GM21447 (cell line): ENCODE measurements around the gene MFNG.
"Not testable (repeated sequence)": the region's sequence is repeated elsewhere in the genome, so short reads cannot be mapped to it uniquely, and the experiment has no call there.

Experiments
- ATAC-seq: cut with Tn5 transposase; IDR thresholded peaks from one replicate; pipeline ENCODE4 v1.9.1; 2021; ENCODE audit not compliant: unreplicated experiment

Gene MFNG, protein sequence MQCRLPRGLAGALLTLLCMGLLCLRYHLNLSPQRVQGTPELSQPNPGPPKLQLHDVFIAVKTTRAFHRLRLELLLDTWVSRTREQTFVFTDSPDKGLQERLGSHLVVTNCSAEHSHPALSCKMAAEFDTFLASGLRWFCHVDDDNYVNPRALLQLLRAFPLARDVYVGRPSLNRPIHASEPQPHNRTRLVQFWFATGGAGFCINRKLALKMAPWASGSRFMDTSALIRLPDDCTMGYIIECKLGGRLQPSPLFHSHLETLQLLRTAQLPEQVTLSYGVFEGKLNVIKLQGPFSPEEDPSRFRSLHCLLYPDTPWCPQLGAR

DNA sequence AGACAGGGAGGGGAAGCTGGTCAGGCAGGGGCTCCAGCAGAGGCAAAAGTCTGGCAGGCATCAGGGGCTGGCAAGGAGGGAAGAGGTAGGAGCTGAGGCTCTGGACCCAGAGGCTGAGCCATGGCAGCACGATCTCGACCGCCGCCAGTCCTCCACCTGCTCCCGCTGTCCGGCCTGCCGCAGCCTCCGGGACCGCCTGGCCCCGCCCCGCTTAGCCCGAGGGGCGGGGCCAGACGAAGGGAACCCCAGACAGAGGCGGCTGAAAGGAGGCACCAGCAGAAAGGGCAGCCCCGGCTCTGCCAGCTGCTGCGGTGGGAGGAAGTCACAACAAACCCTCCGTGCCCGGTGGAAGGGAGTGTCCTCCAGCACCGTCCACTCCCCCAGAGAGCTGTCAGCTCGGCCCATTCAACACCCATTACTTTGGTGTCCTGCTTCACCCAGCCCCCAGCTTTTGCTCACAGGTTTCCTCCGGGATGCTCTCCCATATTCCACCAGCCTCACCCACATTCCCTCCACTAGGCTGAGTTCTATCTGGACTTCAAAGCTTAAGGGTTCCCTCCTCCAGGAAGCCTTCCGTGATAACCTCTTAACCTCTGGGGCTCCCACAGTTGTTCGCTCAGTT lies at the start of gene MFNG:
MFNG (minus strand) TSS at position 161 of the 622 bp plus-strand sequence. CDS start 207 bp downstream, outside the sequence.
- peak; percentile 49 for ATAC-seq

DNA sequence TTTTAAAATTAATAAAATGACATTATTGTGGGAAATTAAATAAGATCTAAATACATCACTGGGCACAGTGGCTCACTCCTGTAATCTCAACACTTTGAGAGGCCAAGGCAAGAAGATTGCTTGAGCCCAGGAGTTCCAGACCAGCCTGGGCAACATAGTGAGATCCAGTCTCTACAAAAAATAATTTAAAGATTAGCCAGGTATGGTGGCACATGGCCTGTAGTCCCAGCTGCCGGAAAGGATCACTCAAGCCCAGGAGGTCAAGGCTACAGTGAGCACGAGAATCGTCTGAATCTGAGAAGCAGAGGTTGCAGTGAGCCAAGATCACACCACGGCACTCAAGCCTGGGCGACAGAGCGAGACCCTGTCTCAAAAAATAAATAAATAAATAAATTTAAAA lies 49.0 kb upstream of the MFNG start:
- no peak for ATAC-seq

DNA sequence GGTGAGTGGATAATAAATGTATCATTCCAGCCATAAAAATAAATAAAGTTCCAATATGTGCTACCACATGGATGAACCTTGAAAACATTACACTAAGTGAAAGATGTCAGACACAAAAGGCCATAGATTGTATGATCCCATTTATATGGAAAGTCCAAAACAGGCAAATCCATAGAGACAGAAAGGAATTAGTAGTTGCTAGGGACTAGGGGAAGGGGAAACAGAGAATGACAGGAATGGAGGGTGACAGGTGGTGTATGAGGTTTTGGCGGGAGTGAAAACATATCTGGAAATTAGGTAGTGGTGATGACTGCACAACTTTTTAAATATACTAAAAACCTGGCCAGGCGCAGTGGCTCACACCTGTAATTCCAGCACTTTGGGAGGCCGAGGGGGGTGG lies 48.3 kb upstream of the MFNG start:
- ATAC-seq: no peak

DNA sequence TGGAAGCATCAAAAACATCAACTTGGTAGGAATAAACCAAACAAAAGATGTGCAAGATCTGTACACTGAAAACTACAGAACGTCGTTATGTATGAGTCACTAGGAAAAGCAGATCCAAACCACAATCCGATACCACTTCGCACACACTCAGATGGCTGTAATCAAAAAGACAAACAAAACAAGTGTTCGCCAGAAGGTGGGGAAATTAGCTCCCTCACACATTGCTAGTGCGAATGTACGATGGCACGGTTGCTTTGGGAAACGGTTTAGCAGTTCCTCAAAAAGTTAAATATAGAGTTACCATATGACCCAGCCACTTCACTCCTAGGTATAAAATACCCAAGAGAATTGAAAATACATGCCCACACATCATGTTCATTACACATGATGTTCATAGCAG lies 47.8 kb upstream of the MFNG start:
- no peak for ATAC-seq

DNA sequence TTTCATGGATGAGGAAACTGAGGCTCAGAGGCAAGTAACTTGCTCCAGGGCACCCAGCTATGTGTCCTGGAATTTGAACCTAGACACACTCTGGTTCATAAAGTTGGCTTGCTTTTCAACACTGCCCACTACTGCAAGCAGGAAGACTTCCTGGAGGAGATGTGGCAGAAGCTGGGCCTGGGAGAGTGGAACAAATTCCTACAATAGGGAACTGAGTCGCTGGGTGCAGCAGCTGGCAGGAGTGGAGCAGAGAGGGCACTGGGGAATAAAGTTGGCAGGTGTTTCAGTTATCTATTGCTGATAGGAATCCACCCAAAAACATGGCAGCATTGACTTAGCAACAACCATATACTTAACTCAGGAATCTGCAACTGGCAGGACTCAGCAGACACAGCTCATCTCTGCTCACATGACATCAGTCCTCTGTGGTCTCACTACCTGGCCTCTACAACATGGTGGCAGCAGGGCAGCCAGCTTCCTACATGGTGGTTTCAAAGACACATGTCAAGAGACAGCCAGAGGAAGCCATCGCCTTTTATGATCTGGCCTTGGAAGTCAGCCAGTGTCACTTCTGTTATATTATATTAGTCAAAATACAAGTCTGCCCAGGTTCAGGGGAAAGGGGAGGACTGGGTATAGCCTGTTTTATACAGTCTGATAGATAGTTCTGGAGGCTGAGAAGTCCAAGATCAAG lies 43.6 kb upstream of the MFNG start:
- no peak for ATAC-seq

DNA sequence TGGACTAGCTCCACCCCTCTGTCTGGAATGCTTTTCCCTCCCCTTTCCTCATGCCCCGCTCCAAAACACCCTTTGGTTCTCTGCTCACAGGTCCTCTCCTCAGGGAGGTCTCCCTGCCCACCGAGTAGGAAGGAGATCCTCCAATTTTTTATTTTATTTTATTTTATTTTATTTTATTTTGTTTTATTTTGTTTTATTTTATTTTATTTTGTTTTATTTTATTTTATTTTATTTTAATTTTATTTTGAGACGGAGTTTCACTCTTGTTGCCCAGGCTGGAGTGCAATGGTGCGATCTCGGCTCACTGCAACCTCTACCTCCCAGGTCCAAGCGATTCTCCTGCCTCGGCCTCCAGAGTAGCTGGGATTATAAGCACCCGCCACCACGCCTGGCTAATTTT lies 41.8 kb upstream of the MFNG start:
- ATAC-seq: not testable (repeated sequence)

DNA sequence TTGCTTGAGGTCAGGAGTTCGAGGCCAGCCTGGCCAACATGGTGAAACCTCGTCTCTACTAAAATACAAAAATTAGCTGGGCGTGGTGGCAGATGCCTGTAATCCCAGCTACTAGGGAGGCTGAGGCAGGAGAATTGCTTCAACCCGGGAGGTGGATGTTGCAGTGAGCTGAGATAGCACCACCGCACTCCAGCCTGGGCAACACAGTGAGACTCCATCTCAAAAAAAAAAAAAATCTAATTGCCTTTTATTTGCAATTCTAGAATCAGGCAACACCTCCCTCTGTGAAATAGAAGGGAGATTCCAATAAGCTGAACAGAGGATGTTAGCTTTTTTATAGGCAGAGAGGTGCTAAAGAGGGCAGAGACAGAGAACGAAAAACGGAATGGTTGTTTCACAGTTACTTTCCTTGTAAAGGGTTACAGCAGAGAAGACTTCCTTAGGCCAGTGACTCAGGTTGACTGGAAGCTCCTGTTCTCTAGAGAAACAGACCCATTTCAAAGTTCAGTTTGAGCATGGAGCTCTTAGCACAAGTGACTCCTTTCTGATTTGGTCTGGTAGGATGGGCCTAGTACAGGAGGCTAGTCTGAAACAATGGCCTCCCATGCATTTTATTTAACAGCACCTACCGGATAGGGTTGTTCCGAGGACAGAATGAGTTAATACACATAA lies 41.0 kb upstream of the MFNG start:
- not testable (repeated sequence) for ATAC-seq

DNA sequence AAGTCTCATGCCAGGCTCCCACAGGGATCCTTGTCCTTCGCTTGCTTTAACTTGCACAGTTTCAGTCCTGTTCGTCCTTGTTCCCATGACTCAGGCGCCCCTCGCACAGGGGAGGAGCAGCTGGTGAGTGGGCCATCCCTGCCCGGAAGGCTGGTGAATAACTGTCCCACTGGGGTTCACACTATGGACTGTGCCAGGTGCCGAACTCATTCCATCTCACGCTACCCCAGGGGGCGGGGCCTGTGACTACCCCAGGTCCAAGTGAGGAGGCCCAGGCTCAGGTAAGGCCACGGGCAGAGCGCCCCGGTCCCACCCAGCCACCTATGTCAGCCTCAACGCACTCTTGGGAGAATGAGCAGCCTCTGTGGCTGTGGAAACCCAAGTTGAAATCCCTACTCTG lies 40.2 kb upstream of the MFNG start:
- ATAC-seq: no peak

DNA sequence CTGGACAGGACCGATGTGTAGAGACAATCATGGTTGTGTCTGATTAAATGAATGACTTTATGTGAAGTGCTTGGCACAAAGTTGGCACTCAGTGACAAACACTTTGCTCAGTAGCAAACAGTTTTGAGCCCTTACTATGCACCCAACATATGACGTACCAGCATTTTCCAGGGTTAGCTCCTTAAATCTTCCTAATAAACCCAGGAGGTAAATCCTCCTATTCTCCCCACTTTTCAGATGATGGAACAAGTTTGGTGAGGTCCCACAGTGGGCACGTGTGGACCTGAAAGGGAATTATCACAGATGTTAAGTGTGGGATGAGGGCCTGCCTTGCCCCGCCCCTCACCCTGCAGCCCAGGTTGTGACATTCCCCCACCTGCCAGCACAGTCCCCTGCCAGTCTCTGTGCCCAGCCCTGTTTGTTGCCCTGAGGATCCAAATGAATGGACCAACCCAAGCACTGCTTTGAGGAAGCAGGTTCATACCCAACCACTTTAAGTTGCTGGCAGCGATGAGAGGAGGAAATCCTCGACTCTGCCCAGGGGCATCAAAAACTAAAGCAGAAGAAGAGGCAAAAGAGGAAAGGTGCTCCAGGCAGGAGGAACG lies 39.7 kb upstream of the MFNG start:
- no peak for ATAC-seq

DNA sequence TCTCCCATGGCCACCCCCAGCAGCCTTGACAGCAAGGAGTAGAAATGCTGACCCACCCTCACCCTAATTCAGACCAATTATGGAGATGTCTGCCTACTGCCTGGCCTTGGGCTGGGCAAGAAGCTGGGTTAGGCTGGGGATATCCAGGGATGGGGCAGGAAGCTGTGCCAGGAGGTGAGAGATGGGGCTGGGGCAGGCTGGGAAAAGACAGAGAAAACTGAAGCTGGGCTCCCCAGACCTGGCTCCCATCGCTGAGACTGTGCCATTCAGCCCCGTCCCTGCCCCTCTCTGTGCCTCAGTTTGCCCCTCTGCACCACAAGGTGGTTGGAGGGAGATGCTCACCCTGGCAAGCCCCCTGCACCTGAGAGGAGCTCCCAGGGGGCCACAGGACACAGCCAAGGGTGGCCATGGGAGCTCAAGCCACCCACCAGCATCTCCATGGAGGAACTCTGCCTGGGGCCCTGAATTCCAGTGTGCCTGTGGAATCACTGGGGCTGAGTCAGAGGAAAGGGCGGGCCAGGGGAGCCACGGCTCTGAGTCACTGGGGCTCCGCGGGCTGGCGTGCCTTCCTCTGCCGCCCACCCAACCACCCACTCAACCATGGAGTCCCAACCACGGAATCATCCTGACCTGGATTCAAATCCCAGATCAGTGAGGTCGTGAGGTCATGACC lies 39.0 kb upstream of the MFNG start:
- no peak for ATAC-seq

DNA sequence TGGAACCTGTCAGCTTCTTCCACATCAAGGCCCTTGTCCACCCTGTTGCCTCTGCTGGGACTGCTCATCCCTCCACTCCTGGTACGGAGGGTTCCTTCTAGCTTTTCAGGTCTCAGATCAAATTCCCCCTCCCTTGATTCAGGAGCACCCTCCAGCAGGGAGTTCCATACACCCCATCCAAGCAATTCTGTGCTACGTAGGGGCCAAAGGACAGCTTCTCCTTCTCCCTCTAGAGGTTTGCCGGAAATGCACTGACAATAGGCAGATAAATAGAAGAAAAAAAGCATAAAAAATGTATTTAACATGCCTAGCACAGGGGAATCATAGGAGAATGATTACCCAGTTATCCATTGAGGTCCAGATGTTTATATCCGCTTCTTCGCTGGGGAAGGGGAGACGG lies 36.3 kb upstream of the MFNG start:
- no peak for ATAC-seq

DNA sequence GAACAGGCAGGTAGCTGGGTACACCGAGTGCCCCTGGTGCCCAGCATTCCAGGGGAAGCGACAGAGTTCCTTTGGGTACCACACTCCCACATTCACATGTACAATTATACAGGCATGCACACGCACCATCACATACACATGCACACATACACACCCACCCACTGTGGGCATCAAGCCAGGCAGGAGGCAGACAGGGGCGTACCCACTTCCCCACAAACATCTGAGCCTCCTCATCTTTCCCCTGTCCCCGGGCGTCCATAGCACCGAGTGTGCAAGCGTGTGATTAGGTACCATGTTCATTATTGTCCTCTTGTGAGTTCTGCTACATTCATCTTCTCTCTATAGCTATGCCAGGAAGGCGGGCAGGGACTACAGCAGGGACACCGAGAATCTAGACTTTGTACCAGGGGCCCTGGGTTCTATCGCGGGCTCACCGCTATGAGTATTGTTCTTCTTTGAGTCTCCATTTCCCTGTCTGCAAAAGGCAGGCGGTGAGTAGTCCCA lies 35.1 kb upstream of the MFNG start:
- no peak for ATAC-seq

DNA sequence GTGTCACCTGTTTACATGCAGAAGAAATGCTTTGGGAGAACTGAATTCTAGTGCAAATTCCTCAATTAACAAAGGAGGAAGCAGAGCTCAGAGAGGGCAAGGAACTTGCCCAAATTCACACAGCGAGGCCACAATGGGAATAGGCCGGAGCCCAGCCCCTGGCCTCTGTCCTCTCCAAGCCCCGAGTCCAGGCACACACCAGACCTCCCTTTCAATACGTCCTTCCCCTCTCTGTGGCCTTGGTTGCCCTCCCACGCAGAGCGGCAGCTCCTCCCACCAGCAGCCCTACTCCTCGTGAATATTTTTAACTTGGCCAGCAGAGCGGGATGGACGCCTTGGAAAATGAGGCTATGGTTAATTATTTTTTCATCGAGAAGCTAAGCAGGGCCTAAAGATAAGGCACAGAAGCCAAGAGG lies 34.6 kb upstream of the MFNG start:
- ATAC-seq: no peak

DNA sequence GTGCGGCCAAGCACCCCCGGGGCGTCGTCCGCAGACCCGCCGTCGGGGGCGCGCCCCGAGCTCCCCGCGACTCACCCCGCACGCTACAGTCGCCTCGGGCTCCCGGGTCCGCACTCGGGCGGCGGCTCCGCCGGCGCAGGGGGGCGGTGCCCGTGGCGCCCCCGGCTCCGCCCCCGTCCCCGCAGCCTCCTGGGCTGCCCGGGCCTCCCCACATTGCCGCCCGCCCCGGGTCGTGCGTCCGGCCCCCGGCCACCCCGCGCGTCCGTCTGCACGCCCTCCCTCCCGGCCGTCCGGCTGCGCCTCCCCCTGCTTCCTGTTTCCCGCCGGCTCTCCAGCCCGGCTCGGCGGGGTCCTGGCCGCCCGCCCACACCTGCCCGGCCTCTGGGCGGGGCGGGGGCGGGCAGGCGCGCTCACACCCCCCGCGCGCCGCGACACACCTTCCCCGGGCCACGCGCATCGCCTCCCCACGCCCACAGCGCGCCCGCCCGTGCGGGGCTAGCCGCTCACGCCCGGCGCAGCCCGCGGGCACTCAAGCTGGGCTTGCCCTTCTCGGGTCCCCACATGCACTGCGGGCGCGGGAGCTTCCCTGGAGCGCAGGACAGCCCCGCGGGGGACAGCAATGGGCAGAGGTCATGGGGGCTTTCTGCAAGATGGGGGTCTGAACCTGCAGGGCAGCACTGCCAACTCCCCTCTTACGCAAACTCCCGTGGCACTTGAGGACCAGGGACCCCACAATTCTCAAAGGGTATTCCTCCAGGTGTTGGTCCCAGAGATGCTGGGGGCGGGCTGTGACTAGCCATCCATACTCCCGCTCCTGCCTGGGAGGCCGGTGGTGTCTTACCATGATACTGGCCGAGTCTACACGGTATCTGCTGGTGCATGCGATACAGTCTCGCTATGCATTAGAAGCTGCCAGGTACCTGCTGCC lies 33.3 kb upstream of the MFNG start, which contains the start of gene CARD10:
CARD10 (minus strand) TSS at position 148 of the 928 bp plus-strand sequence. CDS start 215 bp downstream, outside the sequence.
- no peak for ATAC-seq

DNA sequence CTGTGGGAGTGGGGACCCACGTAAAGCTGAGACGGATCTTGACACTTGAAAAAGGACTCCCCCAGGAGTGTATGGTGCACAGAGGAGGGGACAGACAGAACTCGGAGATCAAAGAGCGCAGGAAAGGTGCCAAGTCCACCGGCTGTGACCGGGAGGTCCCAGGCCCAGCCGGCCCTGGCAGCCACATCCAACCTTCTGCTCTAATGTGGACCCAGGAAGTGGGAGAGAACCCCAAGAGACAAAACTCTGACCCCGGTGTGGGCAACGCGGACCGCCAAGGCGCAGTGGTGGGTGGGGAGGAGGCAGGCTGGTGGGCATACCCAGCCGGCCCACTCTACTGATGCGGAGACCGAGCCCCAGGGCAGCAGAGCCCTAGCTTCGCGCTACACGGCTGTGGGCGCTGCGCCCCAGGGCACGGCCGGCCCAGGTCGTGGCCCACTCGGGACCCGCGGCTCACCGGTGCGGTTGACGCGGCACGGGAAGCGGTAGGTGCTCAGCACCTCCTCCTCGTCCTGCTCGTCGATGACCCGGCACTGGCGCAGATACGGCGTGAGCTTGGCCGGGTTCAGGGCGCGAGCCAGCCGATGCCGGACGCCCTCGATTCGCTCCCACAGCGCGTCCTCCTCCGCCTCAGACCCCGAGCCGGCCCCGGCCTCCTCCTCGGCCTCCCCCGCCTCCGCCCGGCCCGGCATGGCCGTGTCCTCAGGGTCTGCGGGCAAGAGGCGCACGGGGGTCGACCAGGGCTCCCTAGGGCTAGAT lies 32.5 kb upstream of the MFNG start:
- no peak for ATAC-seq

DNA sequence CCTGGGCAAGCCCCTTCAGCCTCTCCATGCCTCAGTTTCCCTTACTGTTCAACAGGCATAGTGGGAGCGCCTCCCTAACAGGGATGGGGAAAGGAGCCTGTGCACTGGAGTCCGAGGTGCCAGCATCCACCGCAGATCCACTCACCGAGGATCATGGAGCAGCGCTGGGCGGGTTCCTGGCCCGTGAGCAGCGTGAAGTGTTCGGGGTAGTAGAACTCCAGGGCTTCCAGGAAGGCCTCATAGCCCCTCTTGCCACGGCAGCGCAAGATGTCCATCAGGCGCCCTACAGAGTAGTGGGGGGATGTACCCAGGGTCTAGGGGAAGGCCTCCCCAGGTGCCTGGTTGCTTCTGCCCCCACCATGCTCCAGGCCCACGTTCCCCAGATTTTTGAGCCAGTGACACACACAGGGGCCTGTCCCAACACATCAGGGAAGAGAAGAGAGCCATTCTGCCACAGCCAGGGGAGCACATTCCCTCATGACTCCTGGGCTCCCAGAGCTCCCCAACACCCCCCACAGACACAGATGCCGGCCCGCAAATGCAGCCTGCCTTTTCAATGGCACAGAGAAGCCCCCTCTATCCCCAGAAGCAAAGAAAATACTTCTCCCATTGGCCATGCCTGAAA lies 31.8 kb upstream of the MFNG start:
- no peak for ATAC-seq

DNA sequence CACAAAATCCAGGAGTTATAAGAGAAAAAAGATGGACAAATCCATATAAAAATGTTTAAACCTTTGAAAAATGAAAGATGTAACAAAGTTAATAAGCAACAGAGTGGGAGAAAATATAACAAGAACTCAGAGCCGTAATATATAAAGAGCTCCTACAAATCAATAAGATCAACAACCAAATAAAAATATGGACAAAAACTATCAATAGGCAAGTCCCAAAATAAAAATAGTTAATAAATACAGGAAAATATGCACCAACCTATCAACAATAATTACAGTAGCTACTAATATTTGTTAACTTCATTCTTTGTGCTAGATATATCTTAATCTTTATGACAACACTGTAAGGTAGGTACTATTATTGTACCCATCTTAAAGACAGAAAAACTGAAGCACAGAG lies 30.3 kb upstream of the MFNG start:
- no peak for ATAC-seq

DNA sequence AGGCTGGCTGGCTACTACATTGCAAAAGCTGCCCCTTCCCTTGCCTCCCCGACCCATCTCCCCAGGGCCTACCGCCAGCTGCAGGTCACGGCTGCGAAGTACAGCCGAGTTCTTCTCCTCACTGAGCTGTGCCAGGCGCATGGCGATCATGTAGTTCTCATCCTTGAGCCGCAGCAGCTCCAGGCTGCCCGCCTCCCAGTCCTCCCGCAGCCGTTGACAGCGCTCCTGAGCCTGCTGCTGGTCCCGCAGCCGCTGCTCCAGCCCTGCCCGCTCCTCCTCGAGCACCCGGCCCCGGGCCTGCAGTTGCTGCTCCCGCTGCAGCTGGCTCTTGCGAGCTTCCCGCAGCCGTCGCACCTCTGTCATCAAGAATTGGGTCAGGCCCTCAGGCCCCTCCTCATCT lies 29.7 kb upstream of the MFNG start:
- no peak for ATAC-seq
